ENCODE data around the gene ADRB1.

Gene ADRB1

GRCh38 chr10:114026189-114027040, 17.3 kb upstream of the ADRB1 start:
- peak; percentile 59 for DNase-seq (ENCODE audit: low read depth)

GRCh38 chr10:114027041-114027394, 16.6 kb upstream of the ADRB1 start:
- no peak for DNase-seq (ENCODE audit: low read depth)

DNA sequence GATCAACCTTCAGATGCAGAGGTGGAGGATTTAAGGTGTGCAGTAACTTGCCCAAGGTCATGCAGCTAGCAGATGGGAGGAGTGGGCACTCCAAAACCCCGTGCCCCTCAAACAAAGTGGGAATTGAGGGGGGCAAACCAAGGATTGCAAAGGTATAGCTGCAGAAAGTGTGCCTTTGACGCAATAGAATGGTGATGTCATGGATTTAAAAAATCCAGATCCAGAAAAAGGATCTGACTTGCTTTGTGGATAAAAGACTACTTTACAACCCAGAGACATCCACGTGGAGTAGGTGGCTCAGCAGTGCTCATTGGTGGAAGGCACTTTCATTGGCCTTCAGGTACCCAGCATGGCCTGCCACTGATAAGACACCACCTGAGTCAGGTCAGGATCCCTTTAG, 15.7 kb upstream of the ADRB1 start:
- no peak for DNase-seq (ENCODE audit: low read depth)

GRCh38 chr10:114028425-114028824, 15.2 kb upstream of the ADRB1 start:
- no peak for DNase-seq (ENCODE audit: low read depth)

- no peak for DNase-seq (ENCODE audit: low read depth)
Observed at GRCh38 chr10:114029655-114030054, 14.0 kb upstream of the ADRB1 start.

GRCh38 chr10:114030140-114030539, 13.5 kb upstream of the ADRB1 start:
- DNase-seq (ENCODE audit: low read depth): no peak

DNA sequence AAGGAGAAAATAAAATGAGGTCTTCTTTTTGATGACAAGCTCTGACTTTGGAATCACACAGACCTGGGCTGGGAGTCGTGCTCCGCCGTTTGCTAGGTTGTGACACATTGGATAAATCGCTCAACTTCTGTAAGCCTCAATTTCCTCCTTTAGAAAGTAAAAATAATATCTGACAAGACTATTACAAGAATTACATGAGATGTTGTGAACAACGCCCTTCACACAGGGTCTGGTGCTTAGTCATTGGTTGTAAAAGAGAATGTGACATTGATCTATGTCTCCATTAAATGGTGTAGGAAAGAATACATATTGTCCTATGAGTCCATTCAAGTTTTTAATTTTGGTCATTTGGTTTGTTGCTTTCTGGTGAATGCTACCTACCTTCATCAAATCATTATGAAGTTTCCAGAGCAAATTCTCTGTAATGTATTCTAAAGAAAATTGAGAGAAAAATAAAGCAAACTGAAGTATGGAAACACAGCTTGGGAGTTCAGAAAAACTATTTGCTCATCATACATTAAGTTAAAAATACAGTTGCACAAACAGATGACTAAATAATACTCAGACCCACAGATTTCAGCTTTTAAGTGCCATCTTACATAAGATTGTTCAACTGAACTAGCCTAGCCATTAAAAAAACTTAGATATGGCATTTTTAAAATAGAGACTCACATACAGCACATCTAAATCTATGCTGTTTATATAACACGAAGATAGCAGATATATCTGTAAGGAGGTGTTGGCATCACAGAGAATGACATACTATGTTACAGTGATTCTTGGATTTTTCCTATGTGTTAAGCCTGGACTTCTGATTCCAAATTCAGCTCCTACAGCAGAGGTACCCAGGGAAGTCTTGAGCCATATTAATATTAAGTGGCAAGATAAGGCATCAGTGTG, 12.3 kb upstream of the ADRB1 start:
- DNase-seq (ENCODE audit: low read depth): no peak

- DNase-seq (ENCODE audit: low read depth): no peak
Observed at GRCh38 chr10:114033566-114033965, 10.1 kb upstream of the ADRB1 start.

DNA sequence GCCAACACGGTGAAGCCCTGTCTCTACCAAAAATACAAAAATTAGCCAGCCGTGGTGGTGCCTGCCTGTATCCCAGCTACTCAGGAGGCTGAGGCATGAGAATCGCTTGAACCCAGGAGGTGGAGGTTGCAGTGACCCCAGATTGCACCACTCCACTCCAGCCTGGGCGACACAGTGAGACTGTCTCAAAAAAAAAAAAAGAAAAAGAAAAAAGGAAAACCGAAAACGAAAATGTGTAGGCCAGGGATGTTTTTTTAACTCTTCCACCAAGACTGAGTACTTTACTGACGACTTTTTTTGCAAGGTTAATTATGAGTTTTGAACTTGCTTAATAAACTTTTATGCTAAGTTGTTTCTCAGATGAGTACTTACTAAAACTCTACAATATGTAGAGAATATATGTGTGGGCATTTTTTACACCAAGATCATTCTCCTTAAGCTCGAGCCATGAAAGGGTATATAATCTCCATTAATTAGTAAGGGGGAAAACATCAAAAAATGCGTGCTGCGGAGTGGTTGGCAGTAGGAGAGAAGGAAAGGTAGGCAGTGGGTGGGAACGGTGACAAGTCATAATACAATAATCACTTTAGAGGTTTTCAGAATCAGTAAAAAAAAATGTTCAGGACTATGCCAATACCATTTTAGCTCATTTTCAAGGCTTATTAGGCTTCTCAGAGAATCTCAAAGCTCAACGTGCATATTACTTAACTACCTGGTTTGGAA, 8.6 kb upstream of the ADRB1 start:
- no peak for DNase-seq (ENCODE audit: low read depth)

GRCh38 chr10:114035791-114036190, 7.9 kb upstream of the ADRB1 start:
- no peak for DNase-seq (ENCODE audit: low read depth)

DNA sequence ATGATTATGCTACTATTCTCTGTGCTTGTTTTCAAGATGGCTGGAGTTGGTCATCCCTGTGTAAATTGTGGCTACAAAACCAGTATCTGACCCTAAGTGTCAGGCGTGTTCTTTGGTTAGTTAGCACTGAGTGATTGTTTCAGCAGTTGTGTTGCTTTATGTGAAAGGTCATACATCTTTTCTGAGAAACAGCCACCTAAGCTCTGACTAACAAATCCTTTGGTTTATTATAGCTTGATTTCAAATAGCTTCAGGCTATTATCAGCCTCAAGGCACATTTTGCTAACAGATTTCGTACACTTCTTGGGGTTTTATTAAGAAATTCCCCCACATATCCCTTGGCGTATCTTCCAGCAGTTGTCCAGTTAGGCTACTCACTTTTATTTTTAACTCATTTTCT, 4.8 kb upstream of the ADRB1 start:
- no peak for DNase-seq (ENCODE audit: low read depth)

GRCh38 chr10:114041166-114041565, 2.5 kb upstream of the ADRB1 start:
- no peak for DNase-seq (ENCODE audit: low read depth)

GRCh38 chr10:114042895-114043531, 653 bp upstream of the ADRB1 start:
- no peak for DNase-seq (ENCODE audit: low read depth)

DNA sequence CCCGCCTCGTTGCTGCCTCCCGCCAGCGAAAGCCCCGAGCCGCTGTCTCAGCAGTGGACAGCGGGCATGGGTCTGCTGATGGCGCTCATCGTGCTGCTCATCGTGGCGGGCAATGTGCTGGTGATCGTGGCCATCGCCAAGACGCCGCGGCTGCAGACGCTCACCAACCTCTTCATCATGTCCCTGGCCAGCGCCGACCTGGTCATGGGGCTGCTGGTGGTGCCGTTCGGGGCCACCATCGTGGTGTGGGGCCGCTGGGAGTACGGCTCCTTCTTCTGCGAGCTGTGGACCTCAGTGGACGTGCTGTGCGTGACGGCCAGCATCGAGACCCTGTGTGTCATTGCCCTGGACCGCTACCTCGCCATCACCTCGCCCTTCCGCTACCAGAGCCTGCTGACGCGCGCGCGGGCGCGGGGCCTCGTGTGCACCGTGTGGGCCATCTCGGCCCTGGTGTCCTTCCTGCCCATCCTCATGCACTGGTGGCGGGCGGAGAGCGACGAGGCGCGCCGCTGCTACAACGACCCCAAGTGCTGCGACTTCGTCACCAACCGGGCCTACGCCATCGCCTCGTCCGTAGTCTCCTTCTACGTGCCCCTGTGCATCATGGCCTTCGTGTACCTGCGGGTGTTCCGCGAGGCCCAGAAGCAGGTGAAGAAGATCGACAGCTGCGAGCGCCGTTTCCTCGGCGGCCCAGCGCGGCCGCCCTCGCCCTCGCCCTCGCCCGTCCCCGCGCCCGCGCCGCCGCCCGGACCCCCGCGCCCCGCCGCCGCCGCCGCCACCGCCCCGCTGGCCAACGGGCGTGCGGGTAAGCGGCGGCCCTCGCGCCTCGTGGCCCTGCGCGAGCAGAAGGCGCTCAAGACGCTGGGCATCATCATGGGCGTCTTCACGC, 825 bp downstream of the ADRB1 start:
- no peak for DNase-seq (ENCODE audit: low read depth)

DNA sequence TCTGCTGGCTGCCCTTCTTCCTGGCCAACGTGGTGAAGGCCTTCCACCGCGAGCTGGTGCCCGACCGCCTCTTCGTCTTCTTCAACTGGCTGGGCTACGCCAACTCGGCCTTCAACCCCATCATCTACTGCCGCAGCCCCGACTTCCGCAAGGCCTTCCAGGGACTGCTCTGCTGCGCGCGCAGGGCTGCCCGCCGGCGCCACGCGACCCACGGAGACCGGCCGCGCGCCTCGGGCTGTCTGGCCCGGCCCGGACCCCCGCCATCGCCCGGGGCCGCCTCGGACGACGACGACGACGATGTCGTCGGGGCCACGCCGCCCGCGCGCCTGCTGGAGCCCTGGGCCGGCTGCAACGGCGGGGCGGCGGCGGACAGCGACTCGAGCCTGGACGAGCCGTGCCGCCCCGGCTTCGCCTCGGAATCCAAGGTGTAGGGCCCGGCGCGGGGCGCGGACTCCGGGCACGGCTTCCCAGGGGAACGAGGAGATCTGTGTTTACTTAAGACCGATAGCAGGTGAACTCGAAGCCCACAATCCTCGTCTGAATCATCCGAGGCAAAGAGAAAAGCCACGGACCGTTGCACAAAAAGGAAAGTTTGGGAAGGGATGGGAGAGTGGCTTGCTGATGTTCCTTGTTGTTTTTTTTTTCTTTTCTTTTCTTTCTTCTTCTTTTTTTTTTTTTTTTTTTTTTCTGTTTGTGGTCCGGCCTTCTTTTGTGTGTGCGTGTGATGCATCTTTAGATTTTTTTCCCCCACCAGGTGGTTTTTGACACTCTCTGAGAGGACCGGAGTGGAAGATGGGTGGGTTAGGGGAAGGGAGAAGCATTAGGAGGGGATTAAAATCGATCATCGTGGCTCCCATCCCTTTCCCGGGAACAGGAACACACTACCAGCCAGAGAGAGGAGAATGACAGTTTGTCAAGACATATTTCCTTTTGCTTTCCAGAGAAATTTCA, 1.7 kb downstream of the ADRB1 start:
- no peak for DNase-seq (ENCODE audit: low read depth)

DNA sequence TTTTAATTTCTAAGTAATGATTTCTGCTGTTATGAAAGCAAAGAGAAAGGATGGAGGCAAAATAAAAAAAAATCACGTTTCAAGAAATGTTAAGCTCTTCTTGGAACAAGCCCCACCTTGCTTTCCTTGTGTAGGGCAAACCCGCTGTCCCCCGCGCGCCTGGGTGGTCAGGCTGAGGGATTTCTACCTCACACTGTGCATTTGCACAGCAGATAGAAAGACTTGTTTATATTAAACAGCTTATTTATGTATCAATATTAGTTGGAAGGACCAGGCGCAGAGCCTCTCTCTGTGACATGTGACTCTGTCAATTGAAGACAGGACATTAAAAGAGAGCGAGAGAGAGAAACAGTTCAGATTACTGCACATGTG, 2.4 kb downstream of the ADRB1 start:
- DNase-seq (ENCODE audit: low read depth): no peak

GRCh38 chr10:114048472-114048871, 4.8 kb downstream of the ADRB1 start:
- DNase-seq (ENCODE audit: low read depth): no peak

DNA sequence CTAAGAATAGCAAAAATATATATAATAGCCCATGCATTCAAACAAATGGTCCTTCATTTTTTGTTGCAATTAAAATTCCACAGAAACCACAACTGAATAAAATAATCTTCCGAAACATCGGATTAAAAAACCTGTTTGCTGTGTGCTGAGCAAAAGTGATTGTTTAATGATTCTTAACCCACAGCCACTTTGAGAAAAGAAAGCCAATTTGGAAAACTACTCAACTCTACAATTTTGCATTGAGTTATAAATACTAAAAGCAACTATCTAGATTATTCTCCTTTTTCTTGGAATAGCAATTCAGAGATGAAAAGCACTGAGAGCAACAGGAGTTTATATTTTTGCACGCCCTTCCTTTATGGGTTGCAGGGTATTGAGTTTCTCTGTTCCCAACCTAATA, 8.0 kb downstream of the ADRB1 start:
- DNase-seq (ENCODE audit: low read depth): no peak

DNA sequence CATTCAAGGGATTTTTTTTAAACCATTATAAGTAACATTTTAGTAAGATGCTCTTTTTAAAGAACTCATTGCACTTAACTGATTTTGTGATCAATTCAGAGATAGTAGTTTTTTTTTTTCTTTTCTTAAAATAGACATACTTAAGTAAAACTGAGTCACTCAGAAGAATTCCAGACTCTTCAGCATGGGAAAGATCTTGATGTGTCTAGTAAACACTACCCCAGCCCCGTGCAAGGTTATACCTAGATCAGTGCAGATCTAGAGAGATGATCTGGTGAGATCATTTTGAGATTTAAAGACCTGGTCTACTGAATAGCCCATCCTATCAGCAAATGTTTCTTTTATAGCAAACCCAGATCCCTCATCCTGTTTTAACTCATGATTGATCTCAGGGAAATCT, 8.6 kb downstream of the ADRB1 start:
- no peak for DNase-seq (ENCODE audit: low read depth)

- DNase-seq (ENCODE audit: low read depth): no peak
Observed at GRCh38 chr10:114053946-114054345, 10.3 kb downstream of the ADRB1 start.

Data from HS-27A (cell line).